Caco-2 (cell line): ENCODE measurements around the gene VLDLR. TPM values are rescaled to one million over a fixed set of nuclear protein-coding genes. Genes with fewer than 3 reads are reported as not detected.

ENCODE experiments used
- BruUV-seq: library from RNA; stranded (reverse); fragments of 400-500 nt; replicated peaks from 2 replicates; lab custom pipeline; 2021; lab: Mats Ljungman, UMichigan
- CTCF ChIA-PET: fragments of 300-600 bp; sonication (Branson Sonifier 250); formaldehyde crosslinking; loops from one replicate; lab custom pipeline; 2022; ENCODE audit warnings: antibody characterized with exemption; lab: Charles Lee
- POLR2A ChIA-PET: fragments of 300-600 bp; sonication (Branson Sonifier 250); formaldehyde crosslinking; loops from one replicate; lab custom pipeline; 2022; ENCODE audit warnings: antibody characterized with exemption; lab: Charles Lee
- DNase-seq, 2 experiments: peaks; one replicate each; pipeline versions ENCODE4 v3.0.0 to v3.0.0-alpha.2; 2020 to 2022
- H3K27me3 ChIP-seq: replicated peaks from 2 replicates; pipeline ENCODE4 v1.6.0; 2011; ENCODE audit warnings: low read length; ENCODE audit not compliant: control insufficient read depth, insufficient read depth
- H3K36me3 ChIP-seq: 2 replicates; pipeline ENCODE4 v1.5.1; 2011; ENCODE audit warnings: low read length; ENCODE audit not compliant: control insufficient read depth, insufficient read depth
- H3K4me1 ChIP-seq: fragments of 250-450 bp; sonication (Bioruptor Pico); 2 replicates; pipeline ENCODE4 v1.5.1; 2020; ENCODE audit warnings: mild to moderate bottlenecking
- H3K4me3 ChIP-seq: 2 replicates; pipeline ENCODE4 v1.5.1; 2011; ENCODE audit warnings: low read depth, mild to moderate bottlenecking, control low read depth, low read length
- H3K9me3 ChIP-seq: fragments of 250-450 bp; sonication (Bioruptor Pico); 2 replicates; pipeline ENCODE4 v1.5.1; 2020; ENCODE audit warnings: mild to moderate bottlenecking, moderate library complexity
- H3K27ac Mint-ChIP-seq: one replicate; pipeline ENCODE4 v1.8.0; 2022; ENCODE audit warnings: mixed read lengths; ENCODE audit not compliant: unreplicated experiment
- H3K27me3 Mint-ChIP-seq: one replicate; pipeline ENCODE4 v1.8.0; 2022; ENCODE audit warnings: mixed read lengths; ENCODE audit not compliant: insufficient read depth, unreplicated experiment
- H3K36me3 Mint-ChIP-seq: one replicate; pipeline ENCODE4 v1.8.0; 2022; ENCODE audit warnings: mild to moderate bottlenecking, mixed read lengths; ENCODE audit not compliant: insufficient read depth, unreplicated experiment
- H3K4me1 Mint-ChIP-seq: one replicate; pipeline ENCODE4 v1.8.0; 2022; ENCODE audit warnings: low read depth, mixed read lengths; ENCODE audit not compliant: unreplicated experiment
- H3K4me3 Mint-ChIP-seq: one replicate; pipeline ENCODE4 v1.8.0; 2022; ENCODE audit warnings: mild to moderate bottlenecking, moderate library complexity, mixed read lengths; ENCODE audit not compliant: unreplicated experiment
- H3K9me3 Mint-ChIP-seq: one replicate; pipeline ENCODE4 v1.8.0; 2022; ENCODE audit warnings: mixed read lengths; ENCODE audit not compliant: unreplicated experiment
- intact Hi-C: fragments of 100-400 bp; cut with micrococcal nuclease; formaldehyde crosslinking; loops from one replicate; pipeline ENCODE4 v1.10.0; 2022; ENCODE audit not compliant: unreplicated experiment
- total RNA-seq: library from RNA; stranded (reverse); gene quantifications from 2 replicates; pipeline ENCODE4 v1.2.3, GENCODE V29; 2022
- TF ChIP-seq, protein P1 (sequence below), 2 experiments: fragments of 200-600 bp in 1 of 2; IDR thresholded peaks; 1 replicate in 1 of 2; 2 replicates in 1 of 2; pipeline versions ENCODE4 v1.5.1 to v1.8.0; 2011 to 2022; ENCODE audit warnings: antibody characterized with exemption in 1 of 2, control low read depth in 1 of 2, inconsistent platforms in 1 of 2, low read depth in 1 of 2, low read length in 1 of 2, mild to moderate bottlenecking in 1 of 2, moderate library complexity in 1 of 2; ENCODE audit not compliant: insufficient read depth in 1 of 2, severe bottlenecking in 1 of 2, unreplicated experiment in 1 of 2

Gene VLDLR
- total RNA-seq, 1 experiment from 2014 or later, result 42.3 TPM

DNA sequence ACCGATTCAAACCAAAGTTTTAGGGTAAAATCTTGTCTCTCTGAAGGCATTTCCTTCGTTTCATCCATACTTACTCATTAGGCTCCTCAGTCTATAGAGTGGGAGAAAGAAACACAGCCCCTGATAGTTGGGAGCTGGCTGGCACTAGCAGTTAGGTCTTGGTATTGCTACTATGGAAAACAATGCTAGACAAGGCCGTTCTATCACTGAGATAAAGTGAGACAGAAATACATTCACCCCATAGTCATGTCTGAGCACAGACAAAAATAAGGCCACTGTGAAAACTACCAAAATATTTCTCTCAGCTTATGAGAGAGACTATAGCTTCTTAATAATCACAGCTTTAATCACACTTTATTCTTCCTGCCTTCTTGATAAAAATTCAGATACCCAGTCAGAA is 67.0 kb downstream of the VLDLR start:
- ChIA-PET CTCF (no interaction called here), POLR2A (no interaction called here)
- Mint-ChIP-seq H3K36me3 (no peaks in the 10 kb centered on the region), H3K4me3 (no peak overlapping the region), H3K27me3 (no peaks in the 10 kb centered on the region), H3K9me3 (no peaks in the 10 kb centered on the region), H3K27ac (no peak overlapping the region), H3K4me1 (peaks cover 15% of the 10 kb centered on the region)
- Histone ChIP-seq H3K4me1 (peaks cover 7% of the 10 kb centered on the region; the same call in 1 of the 2 replicates), H3K4me3 (no peak overlapping the region), H3K27me3 (no peaks in the 10 kb centered on the region), H3K9me3 (no peaks in the 10 kb centered on the region), H3K36me3 (no peaks in the 10 kb centered on the region)
- no TSS peak for BruUV-seq
- no peak for DNase-seq
- TF ChIP-seq, protein P1, sequence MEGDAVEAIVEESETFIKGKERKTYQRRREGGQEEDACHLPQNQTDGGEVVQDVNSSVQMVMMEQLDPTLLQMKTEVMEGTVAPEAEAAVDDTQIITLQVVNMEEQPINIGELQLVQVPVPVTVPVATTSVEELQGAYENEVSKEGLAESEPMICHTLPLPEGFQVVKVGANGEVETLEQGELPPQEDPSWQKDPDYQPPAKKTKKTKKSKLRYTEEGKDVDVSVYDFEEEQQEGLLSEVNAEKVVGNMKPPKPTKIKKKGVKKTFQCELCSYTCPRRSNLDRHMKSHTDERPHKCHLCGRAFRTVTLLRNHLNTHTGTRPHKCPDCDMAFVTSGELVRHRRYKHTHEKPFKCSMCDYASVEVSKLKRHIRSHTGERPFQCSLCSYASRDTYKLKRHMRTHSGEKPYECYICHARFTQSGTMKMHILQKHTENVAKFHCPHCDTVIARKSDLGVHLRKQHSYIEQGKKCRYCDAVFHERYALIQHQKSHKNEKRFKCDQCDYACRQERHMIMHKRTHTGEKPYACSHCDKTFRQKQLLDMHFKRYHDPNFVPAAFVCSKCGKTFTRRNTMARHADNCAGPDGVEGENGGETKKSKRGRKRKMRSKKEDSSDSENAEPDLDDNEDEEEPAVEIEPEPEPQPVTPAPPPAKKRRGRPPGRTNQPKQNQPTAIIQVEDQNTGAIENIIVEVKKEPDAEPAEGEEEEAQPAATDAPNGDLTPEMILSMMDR (IDR thresholded peaks at IDR 0.05; ENCODE audit: insufficient read depth in 1 of 2, low read depth in 1 of 2, low read length in 1 of 2, severe bottlenecking in 1 of 2, unreplicated experiment in 1 of 2), result no peak
- intact Hi-C loops, result no loop called here

DNA sequence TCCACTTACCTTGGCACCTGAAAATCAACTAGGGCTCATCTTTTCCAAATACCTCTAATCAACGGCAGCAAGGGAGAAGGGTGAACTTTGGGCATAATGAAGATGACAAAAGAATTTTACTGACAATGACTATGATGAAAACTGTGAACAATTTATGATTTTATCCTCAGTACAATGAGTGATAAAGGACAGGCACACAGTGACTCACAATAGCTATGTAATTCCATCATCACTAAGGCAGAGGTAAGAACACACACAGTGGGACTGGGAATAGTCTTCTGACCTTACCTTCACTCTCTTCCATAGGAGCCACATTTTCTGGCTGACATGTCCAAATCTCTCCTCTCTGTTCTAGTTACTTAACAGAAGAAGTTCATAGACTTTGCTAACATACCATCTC is 69.6 kb downstream of the VLDLR start:
- intact Hi-C loops, result no loop called here
- Mint-ChIP-seq H3K27ac (no peak overlapping the region), H3K36me3 (no peaks in the 10 kb centered on the region), H3K4me3 (no peak overlapping the region), H3K4me1 (peaks cover 15% of the 10 kb centered on the region), H3K9me3 (no peaks in the 10 kb centered on the region), H3K27me3 (no peaks in the 10 kb centered on the region)
- no TSS peak for BruUV-seq
- Histone ChIP-seq H3K27me3 (no peaks in the 10 kb centered on the region), H3K4me3 (no peak overlapping the region), H3K9me3 (no peaks in the 10 kb centered on the region), H3K4me1 (peaks cover 7% of the 10 kb centered on the region; the same call in 1 of the 2 replicates), H3K36me3 (no peaks in the 10 kb centered on the region)
- CTCF ChIA-PET, result no interaction called here
- POLR2A ChIA-PET, result no interaction called here
- DNase-seq, result no peak
- TF ChIP-seq, protein P1 (IDR thresholded peaks at IDR 0.05; ENCODE audit: insufficient read depth in 1 of 2, low read depth in 1 of 2, low read length in 1 of 2, severe bottlenecking in 1 of 2, unreplicated experiment in 1 of 2), result no peak

DNA sequence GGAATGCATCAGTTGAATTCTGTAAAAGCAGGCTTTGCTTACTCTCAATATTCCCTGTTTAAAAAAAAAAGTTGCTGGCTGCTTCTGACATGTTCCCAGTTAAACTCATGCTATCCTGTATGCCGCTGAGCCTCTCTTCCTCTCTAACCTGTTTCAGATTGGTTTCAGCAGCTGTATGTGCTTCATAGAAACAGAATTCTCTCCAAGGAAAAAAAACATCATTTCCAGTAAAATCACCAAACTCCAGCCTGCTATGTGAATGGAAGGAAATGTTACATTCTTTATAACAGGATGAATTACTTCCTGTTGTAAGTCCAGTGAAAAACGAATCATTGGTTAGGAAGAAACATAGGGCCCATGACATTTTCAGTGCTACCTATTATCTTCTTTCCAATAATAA is 70.0 kb downstream of the VLDLR start:
- Histone ChIP-seq H3K4me3 (no peak overlapping the region), H3K36me3 (no peaks in the 10 kb centered on the region), H3K9me3 (no peaks in the 10 kb centered on the region), H3K4me1 (peaks cover 7% of the 10 kb centered on the region; the same call in 1 of the 2 replicates), H3K27me3 (no peaks in the 10 kb centered on the region)
- H3K4me3 Mint-ChIP-seq, result no peak overlapping the region
- ChIA-PET POLR2A (no interaction called here), CTCF (no interaction called here)
- H3K9me3 Mint-ChIP-seq, result no peaks in the 10 kb centered on the region
- H3K36me3 Mint-ChIP-seq, result no peaks in the 10 kb centered on the region
- no peaks in the 10 kb centered on the region for H3K27me3 Mint-ChIP-seq
- peaks cover 15% of the 10 kb centered on the region for H3K4me1 Mint-ChIP-seq
- H3K27ac Mint-ChIP-seq, result no peak overlapping the region
- DNase-seq, result no peak
- TF ChIP-seq, protein P1 (IDR thresholded peaks at IDR 0.05; ENCODE audit: insufficient read depth in 1 of 2, low read depth in 1 of 2, low read length in 1 of 2, severe bottlenecking in 1 of 2, unreplicated experiment in 1 of 2), result no peak
- intact Hi-C loops, result no loop called here
- BruUV-seq, result no TSS peak
